ENCODE measurements around the gene EFNA5. TPM values are rescaled to one million over a fixed set of nuclear protein-coding genes. Genes with fewer than 3 reads are reported as not detected.

Gene EFNA5
- total RNA-seq, 5 donors from 2014 or later (not counting 1 experiment from before 2014, with no cell fraction given): 0.06 to 2.6 (median 0.21) TPM; not detected in 1

DNA sequence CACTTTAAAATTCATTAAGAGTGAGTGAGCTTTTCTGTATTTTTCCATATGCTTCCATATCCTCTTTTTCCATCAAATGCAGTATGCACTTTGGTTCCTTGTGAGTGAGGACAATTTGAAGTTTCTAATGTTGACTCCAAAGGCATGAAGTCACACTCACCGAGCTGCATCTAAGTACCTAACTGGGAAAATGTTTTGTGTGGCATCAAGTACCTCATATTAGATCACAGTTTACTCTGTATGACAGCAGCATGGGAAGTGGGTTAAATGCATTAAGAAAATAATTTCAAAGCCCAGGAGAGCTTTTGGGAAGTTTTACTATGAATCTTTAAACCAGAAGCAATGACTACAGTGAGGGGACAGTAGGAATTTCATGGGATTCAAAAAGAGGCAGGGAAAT is 207.0 kb downstream of the EFNA5 start:
- Mint-ChIP-seq H3K27ac (no peak overlapping the region), H3K4me3 (no peak overlapping the region), H3K9me3 (no peaks in the 10 kb centered on the region), H3K27me3 (peaks cover 0 to 3% of the 10 kb centered on the region in 2 donors), H3K4me1 (peaks cover 0 to 7% (median 0%) of the 10 kb centered on the region in 3 donors), H3K36me3 (no peaks in the 10 kb centered on the region)
- DNase-seq (no peak), ATAC-seq (replicated peaks in 1 of 4) (no peak)
- POLR2A ChIA-PET: no interaction called here
- WGBS (ENCODE audit: insufficient coverage): no CpG with 5 or more reads among the region's 1 CpG
- H3K27ac ChIP-seq (ENCODE audit: low read length): no peak overlapping the region
- no peak overlapping the region for H3K4me3 ChIP-seq (ENCODE audit: control insufficient read depth in 1 of 2, extremely low read depth in 1 of 2, low read length in 1 of 2)
- H3K9me3 ChIP-seq: no peaks in the 10 kb centered on the region
- no peaks in the 10 kb centered on the region for H3K36me3 ChIP-seq (ENCODE audit: control insufficient read depth in 2 of 2, extremely low read depth in 1 of 2, insufficient read depth in 1 of 2, low read length in 1 of 2)
- peaks cover 0 to 3% of the 10 kb centered on the region in 2 experiments for H3K4me1 ChIP-seq (ENCODE audit: control insufficient read depth in 1 of 2, extremely low read depth in 1 of 2, insufficient read depth in 2 of 2, low read length in 2 of 2)
- CTCF ChIA-PET: no interaction called here
- no peaks in the 10 kb centered on the region for H3K27me3 ChIP-seq (replicated peaks in 1 of 2; ENCODE audit: control insufficient read depth in 2 of 2, extremely low read depth in 1 of 2, insufficient read depth in 2 of 2, low read length in 1 of 2)

- Histone ChIP-seq H3K9me3 (no peaks in the 10 kb centered on the region), H3K4me3 (ENCODE audit: control insufficient read depth in 1 of 2, extremely low read depth in 1 of 2, low read length in 1 of 2) (no peak overlapping the region), H3K4me1 (ENCODE audit: control insufficient read depth in 1 of 2, extremely low read depth in 1 of 2, insufficient read depth in 2 of 2, low read length in 2 of 2) (no peaks in the 10 kb centered on the region), H3K27ac (ENCODE audit: low read length) (no peak overlapping the region), H3K36me3 (ENCODE audit: control insufficient read depth in 2 of 2, extremely low read depth in 1 of 2, insufficient read depth in 1 of 2, low read length in 1 of 2) (no peaks in the 10 kb centered on the region), H3K27me3 (replicated peaks in 1 of 2; ENCODE audit: control insufficient read depth in 2 of 2, extremely low read depth in 1 of 2, insufficient read depth in 2 of 2, low read length in 1 of 2) (no peaks in the 10 kb centered on the region)
- peaks cover 0 to 5% (median 0%) of the 10 kb centered on the region in 3 donors for H3K4me1 Mint-ChIP-seq
- DNase-seq (no peak), ATAC-seq (replicated peaks in 1 of 4) (no peak)
- H3K27ac Mint-ChIP-seq: no peak overlapping the region
- 100% methylated on average over 2 of the region's 5 CpGs for WGBS (ENCODE audit: insufficient coverage)
- peaks cover 0 to 3% of the 10 kb centered on the region in 2 donors for H3K27me3 Mint-ChIP-seq
- H3K9me3 Mint-ChIP-seq: no peaks in the 10 kb centered on the region
- H3K36me3 Mint-ChIP-seq: no peaks in the 10 kb centered on the region
- H3K4me3 Mint-ChIP-seq: no peak overlapping the region
- POLR2A ChIA-PET: no interaction called here
- CTCF ChIA-PET: interaction anchor here in 1 of 2 donors (0.6 kb wide), 1 partner anchor 19 kb away, joined by 4 read pairs; no protein-coding TSS in a partner anchor
Measured at GRCh38 chr5:107461770-107462169, 209.0 kb downstream of the EFNA5 start.

DNA sequence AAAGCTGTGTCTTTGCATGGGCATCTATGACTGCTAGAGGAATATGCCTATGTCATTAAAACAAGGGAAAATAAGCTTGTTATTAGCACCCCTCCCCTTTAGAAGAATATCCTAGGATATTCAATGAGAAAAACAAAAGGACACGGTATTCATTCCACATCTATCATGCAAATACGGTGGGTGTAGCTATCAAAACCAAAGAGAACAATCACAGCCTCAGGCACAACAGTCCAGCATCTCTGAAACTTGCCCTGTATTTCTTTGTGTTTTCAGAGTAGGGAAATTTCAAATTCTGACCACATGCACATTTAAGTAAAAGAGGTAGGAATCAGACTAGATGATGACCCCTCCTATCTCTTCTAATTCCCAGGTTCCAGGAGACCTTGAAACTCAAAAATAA is 209.9 kb downstream of the EFNA5 start:
- peaks cover 0 to 3% of the 10 kb centered on the region in 2 donors for H3K27me3 Mint-ChIP-seq
- no peaks in the 10 kb centered on the region for H3K36me3 Mint-ChIP-seq
- Histone ChIP-seq H3K27me3 (replicated peaks in 1 of 2; ENCODE audit: control insufficient read depth in 2 of 2, extremely low read depth in 1 of 2, insufficient read depth in 2 of 2, low read length in 1 of 2) (no peaks in the 10 kb centered on the region), H3K9me3 (no peaks in the 10 kb centered on the region), H3K4me1 (ENCODE audit: control insufficient read depth in 1 of 2, extremely low read depth in 1 of 2, insufficient read depth in 2 of 2, low read length in 2 of 2) (no peaks in the 10 kb centered on the region), H3K27ac (ENCODE audit: low read length) (no peak overlapping the region), H3K4me3 (ENCODE audit: control insufficient read depth in 1 of 2, extremely low read depth in 1 of 2, low read length in 1 of 2) (no peak overlapping the region), H3K36me3 (ENCODE audit: control insufficient read depth in 2 of 2, extremely low read depth in 1 of 2, insufficient read depth in 1 of 2, low read length in 1 of 2) (no peaks in the 10 kb centered on the region)
- CTCF ChIA-PET: no interaction called here
- no peak for ATAC-seq (replicated peaks in 1 of 4)
- no peak overlapping the region for H3K4me3 Mint-ChIP-seq
- WGBS (ENCODE audit: insufficient coverage): no CpG with 5 or more reads among the region's 2 CpGs
- no peaks in the 10 kb centered on the region for H3K9me3 Mint-ChIP-seq
- H3K27ac Mint-ChIP-seq: no peak overlapping the region
- POLR2A ChIA-PET: interaction anchor here in 1 of 2 donors (0.6 kb wide), 1 partner anchor 116 kb away, joined by 3 read pairs; no protein-coding TSS in a partner anchor
- no peak for DNase-seq
- peaks cover 0 to 5% (median 0%) of the 10 kb centered on the region in 3 donors for H3K4me1 Mint-ChIP-seq

- POLR2A ChIA-PET: no interaction called here
Measured at GRCh38 chr5:107459605-107460004, 211.1 kb downstream of the EFNA5 start.

DNA sequence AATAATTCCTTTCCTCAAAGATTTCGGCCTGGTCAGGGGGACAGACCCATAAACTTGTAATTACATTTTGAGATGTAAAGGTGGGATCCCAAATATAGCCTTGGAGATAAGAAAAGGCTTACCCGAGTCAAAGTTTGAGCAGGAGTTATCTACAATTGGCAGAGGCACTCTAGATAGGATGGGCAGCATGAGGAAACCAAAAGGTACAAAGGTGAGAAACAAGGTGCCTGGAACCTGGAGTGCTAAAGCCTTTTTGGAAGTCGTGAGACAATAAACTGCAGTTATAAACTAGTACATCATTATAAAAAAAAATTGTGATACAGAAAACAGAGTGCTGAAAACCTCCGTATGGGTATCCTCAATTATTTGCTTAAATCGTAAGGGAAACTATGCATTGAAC is 212.4 kb downstream of the EFNA5 start:
- ChIA-PET POLR2A (no interaction called here), CTCF (no interaction called here)
- Histone ChIP-seq H3K36me3 (ENCODE audit: control insufficient read depth in 2 of 2, extremely low read depth in 1 of 2, insufficient read depth in 1 of 2, low read length in 1 of 2) (no peaks in the 10 kb centered on the region), H3K9me3 (no peaks in the 10 kb centered on the region), H3K27ac (ENCODE audit: low read length) (no peak overlapping the region), H3K4me1 (ENCODE audit: control insufficient read depth in 1 of 2, extremely low read depth in 1 of 2, insufficient read depth in 2 of 2, low read length in 2 of 2) (no peaks in the 10 kb centered on the region), H3K27me3 (replicated peaks in 1 of 2; ENCODE audit: control insufficient read depth in 2 of 2, extremely low read depth in 1 of 2, insufficient read depth in 2 of 2, low read length in 1 of 2) (no peaks in the 10 kb centered on the region), H3K4me3 (ENCODE audit: control insufficient read depth in 1 of 2, extremely low read depth in 1 of 2, low read length in 1 of 2) (no peak overlapping the region)
- Mint-ChIP-seq H3K4me3 (no peak overlapping the region), H3K4me1 (no peaks in the 10 kb centered on the region), H3K27me3 (peaks cover 0 to 3% of the 10 kb centered on the region in 2 donors), H3K36me3 (no peaks in the 10 kb centered on the region), H3K9me3 (no peaks in the 10 kb centered on the region), H3K27ac (no peak overlapping the region)
- 90% methylated on average over 1 of the region's 5 CpGs for WGBS (ENCODE audit: insufficient coverage)
- ATAC-seq (replicated peaks in 1 of 4) (no peak), DNase-seq (no peak)

More at GRCh38 chr5:107459605-107460004, 211.1 kb downstream of the EFNA5 start:
- no peak overlapping the region for H3K27ac Mint-ChIP-seq
- H3K36me3 ChIP-seq (ENCODE audit: control insufficient read depth in 2 of 2, extremely low read depth in 1 of 2, insufficient read depth in 1 of 2, low read length in 1 of 2): no peaks in the 10 kb centered on the region
- H3K4me3 ChIP-seq (ENCODE audit: control insufficient read depth in 1 of 2, extremely low read depth in 1 of 2, low read length in 1 of 2): no peak overlapping the region
- peaks cover 0 to 4% (median 0%) of the 10 kb centered on the region in 3 donors for H3K4me1 Mint-ChIP-seq
- peaks cover 0 to 3% of the 10 kb centered on the region in 2 donors for H3K27me3 Mint-ChIP-seq
- ATAC-seq (replicated peaks in 1 of 4) (no peak), DNase-seq (no peak)
- H3K27ac ChIP-seq (ENCODE audit: low read length): no peak overlapping the region
- H3K9me3 ChIP-seq: no peaks in the 10 kb centered on the region
- H3K4me3 Mint-ChIP-seq: no peak overlapping the region
- no peaks in the 10 kb centered on the region for H3K4me1 ChIP-seq (ENCODE audit: control insufficient read depth in 1 of 2, extremely low read depth in 1 of 2, insufficient read depth in 2 of 2, low read length in 2 of 2)
- WGBS (ENCODE audit: insufficient coverage): 94% methylated on average over 3 of the region's 3 CpGs
- H3K27me3 ChIP-seq (replicated peaks in 1 of 2; ENCODE audit: control insufficient read depth in 2 of 2, extremely low read depth in 1 of 2, insufficient read depth in 2 of 2, low read length in 1 of 2): no peaks in the 10 kb centered on the region
- H3K9me3 Mint-ChIP-seq: no peaks in the 10 kb centered on the region
- H3K36me3 Mint-ChIP-seq: no peaks in the 10 kb centered on the region
- CTCF ChIA-PET: no interaction called here

DNA sequence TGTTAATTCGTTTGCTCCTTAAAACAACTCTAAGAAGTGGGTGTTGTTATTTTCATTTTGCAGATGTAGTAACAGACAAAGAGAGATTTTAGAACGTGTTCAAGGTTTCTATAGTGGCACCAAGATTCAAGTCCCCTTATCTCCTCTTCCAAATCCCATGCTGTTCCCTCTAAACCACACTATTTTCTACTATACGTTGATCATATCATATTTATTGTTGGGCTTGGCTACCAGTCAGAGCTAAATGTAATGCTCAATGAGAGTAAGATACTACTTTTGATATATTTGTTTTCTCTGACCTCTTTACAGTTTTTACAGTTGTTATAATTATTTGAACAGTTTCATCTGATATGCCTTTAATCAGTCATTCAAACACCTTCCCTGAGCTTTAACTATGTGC is 212.9 kb downstream of the EFNA5 start:
- no peak overlapping the region for H3K4me3 ChIP-seq (ENCODE audit: control insufficient read depth in 1 of 2, extremely low read depth in 1 of 2, low read length in 1 of 2)
- no peaks in the 10 kb centered on the region for H3K9me3 ChIP-seq
- no peak for ATAC-seq (replicated peaks in 1 of 4)
- Mint-ChIP-seq H3K9me3 (no peaks in the 10 kb centered on the region), H3K4me3 (no peak overlapping the region), H3K27me3 (peaks cover 0 to 3% of the 10 kb centered on the region in 2 donors), H3K36me3 (no peaks in the 10 kb centered on the region), H3K4me1 (no peaks in the 10 kb centered on the region), H3K27ac (no peak overlapping the region)
- H3K27me3 ChIP-seq (replicated peaks in 1 of 2; ENCODE audit: control insufficient read depth in 2 of 2, extremely low read depth in 1 of 2, insufficient read depth in 2 of 2, low read length in 1 of 2): no peaks in the 10 kb centered on the region
- POLR2A ChIA-PET: no interaction called here
- no peaks in the 10 kb centered on the region for H3K36me3 ChIP-seq (ENCODE audit: control insufficient read depth in 2 of 2, extremely low read depth in 1 of 2, insufficient read depth in 1 of 2, low read length in 1 of 2)
- H3K27ac ChIP-seq (ENCODE audit: low read length): no peak overlapping the region
- no peaks in the 10 kb centered on the region for H3K4me1 ChIP-seq (ENCODE audit: control insufficient read depth in 1 of 2, extremely low read depth in 1 of 2, insufficient read depth in 2 of 2, low read length in 2 of 2)
- no peak for DNase-seq
- CTCF ChIA-PET: no interaction called here
- no CpG with 5 or more reads among the region's 3 CpGs for WGBS (ENCODE audit: insufficient coverage)

- H3K36me3 ChIP-seq (ENCODE audit: control insufficient read depth in 2 of 2, extremely low read depth in 1 of 2, insufficient read depth in 1 of 2, low read length in 1 of 2): no peaks in the 10 kb centered on the region
- POLR2A ChIA-PET: no interaction called here
- ATAC-seq (replicated peaks in 1 of 4) (no peak), DNase-seq (no peak)
- no peak overlapping the region for H3K27ac ChIP-seq (ENCODE audit: low read length)
- no peaks in the 10 kb centered on the region for H3K4me1 Mint-ChIP-seq
- no peak overlapping the region for H3K4me3 ChIP-seq (ENCODE audit: control insufficient read depth in 1 of 2, extremely low read depth in 1 of 2, low read length in 1 of 2)
- no peaks in the 10 kb centered on the region for H3K9me3 Mint-ChIP-seq
- no peak overlapping the region for H3K27ac Mint-ChIP-seq
- no peak overlapping the region for H3K4me3 Mint-ChIP-seq
- CTCF ChIA-PET: no interaction called here
- no CpG with 5 or more reads among the region's 3 CpGs for WGBS (ENCODE audit: insufficient coverage)
- H3K27me3 ChIP-seq (replicated peaks in 1 of 2; ENCODE audit: control insufficient read depth in 2 of 2, extremely low read depth in 1 of 2, insufficient read depth in 2 of 2, low read length in 1 of 2): no peaks in the 10 kb centered on the region
- H3K9me3 ChIP-seq: no peaks in the 10 kb centered on the region
- no peaks in the 10 kb centered on the region for H3K4me1 ChIP-seq (ENCODE audit: control insufficient read depth in 1 of 2, extremely low read depth in 1 of 2, insufficient read depth in 2 of 2, low read length in 2 of 2)
- H3K36me3 Mint-ChIP-seq: no peaks in the 10 kb centered on the region
- no peaks in the 10 kb centered on the region for H3K27me3 Mint-ChIP-seq
Measured at GRCh38 chr5:107457138-107457537, 213.6 kb downstream of the EFNA5 start.
